Neural cell (in vitro differentiated cells): ENCODE results near the gene DNAH6. TPM values are rescaled to one million over a fixed set of nuclear protein-coding genes. Genes with fewer than 3 reads are reported as not detected.

ENCODE experiments used
- H2AFZ ChIP-seq: fragments of 200-600, 300-800 bp; sonication (generic), shearing (Covaris generic); 2 replicates; pipeline ENCODE4 v1.6.0; 2014; ENCODE audit warnings: low read depth, mild to moderate bottlenecking, antibody characterized with exemption, low read length, moderate library complexity
- H3F3A ChIP-seq: fragments of 200-600 bp; shearing (Covaris generic); 2 replicates; pipeline ENCODE4 v1.6.1; 2016; ENCODE audit warnings: mild to moderate bottlenecking, moderate library complexity, mixed read lengths, antibody characterized with exemption, low read length; ENCODE audit not compliant: insufficient read depth, poor library complexity, severe bottlenecking
- H3K27ac ChIP-seq: fragments of 200-600, 300-800 bp; sonication (generic), shearing (Covaris generic); 2 replicates; pipeline ENCODE4 v1.5.1; 2014; ENCODE audit warnings: mild to moderate bottlenecking, low read length, moderate library complexity
- H3K27me3 ChIP-seq: fragments of 300-800, 200-600 bp; sonication (generic), shearing (Covaris generic); 2 replicates; pipeline ENCODE4 v1.6.0; 2014; ENCODE audit warnings: mild to moderate bottlenecking, low read depth, low read length, moderate library complexity; ENCODE audit not compliant: insufficient read depth
- H3K36me3 ChIP-seq: fragments of 300-800, 200-600 bp; sonication (generic), shearing (Covaris generic); 2 replicates; pipeline ENCODE4 v1.5.1; 2014; ENCODE audit warnings: mild to moderate bottlenecking, antibody characterized with exemption, low read length, moderate library complexity; ENCODE audit not compliant: insufficient read depth
- H3K4me2 ChIP-seq: fragments of 300-800, 200-600 bp; sonication (generic), shearing (Covaris generic); 2 replicates; pipeline ENCODE4 v1.6.0; 2014; ENCODE audit warnings: mild to moderate bottlenecking, low read length
- H3K4me3 ChIP-seq: fragments of 300-800, 200-600 bp; sonication (generic), shearing (Covaris generic); 2 replicates; pipeline ENCODE4 v1.5.1; 2014; ENCODE audit warnings: mild to moderate bottlenecking, low read length, moderate library complexity
- H3K79me2 ChIP-seq: fragments of 200-600 bp; shearing (Covaris generic); replicated peaks from 2 replicates; pipeline ENCODE4 v1.6.0; 2014; ENCODE audit warnings: mild to moderate bottlenecking, low read length, moderate library complexity; ENCODE audit not compliant: insufficient read depth
- H3K9ac ChIP-seq: fragments of 300-800, 200-600 bp; sonication (generic), shearing (Covaris generic); 2 replicates; pipeline ENCODE4 v1.6.1; 2016; ENCODE audit warnings: mild to moderate bottlenecking, low read length, mixed read lengths
- H3K9me2 ChIP-seq: fragments of 200-600 bp; shearing (Covaris generic); 2 replicates; pipeline ENCODE4 v1.6.1; 2016; ENCODE audit warnings: mild to moderate bottlenecking, low read length, mixed read lengths; ENCODE audit not compliant: insufficient read depth
- H3K9me3 ChIP-seq: fragments of 200-600, 300-800 bp; sonication (generic), shearing (Covaris generic); 2 replicates; pipeline ENCODE4 v1.6.1; 2016; ENCODE audit warnings: mild to moderate bottlenecking, mixed run types, low read length, moderate library complexity, mixed read lengths
- H4K20me1 ChIP-seq: fragments of 200-600 bp; shearing (Covaris generic); 2 replicates; pipeline ENCODE4 v1.6.1; 2016; ENCODE audit warnings: mild to moderate bottlenecking, mixed run types; ENCODE audit not compliant: insufficient read depth
- CTCF ChIP-seq: fragments of 450-650 bp; IDR thresholded peaks from 2 replicates; pipeline ENCODE4 v1.5.1; 2014; ENCODE audit warnings: antibody characterized with exemption, mild to moderate bottlenecking, moderate library complexity; ENCODE audit not compliant: poor library complexity, severe bottlenecking
- EP300 ChIP-seq: fragments of 450-650 bp; conservative IDR thresholded peaks from 2 replicates; pipeline ENCODE4 v1.6.1; 2014; ENCODE audit warnings: antibody characterized with exemption, mild to moderate bottlenecking, moderate library complexity; ENCODE audit not compliant: poor library complexity, severe bottlenecking
- EZH2 ChIP-seq: fragments of 200-600, 300-800 bp; shearing (Covaris generic), sonication (generic); IDR thresholded peaks from 2 replicates; pipeline ENCODE4 v1.6.1; 2014; ENCODE audit warnings: antibody characterized with exemption, low read length, borderline replicate concordance, mild to moderate bottlenecking; ENCODE audit not compliant: insufficient read depth, poor library complexity, severe bottlenecking
- MXI1 ChIP-seq: fragments of 450-650 bp; conservative IDR thresholded peaks from 2 replicates; pipeline ENCODE4 v1.6.1; 2014; ENCODE audit warnings: antibody characterized with exemption, mild to moderate bottlenecking; ENCODE audit not compliant: poor library complexity, severe bottlenecking
- POLR2AphosphoS5 ChIP-seq: IDR thresholded peaks from 2 replicates; pipeline ENCODE4 v1.6.1; 2012
- RAD21 ChIP-seq: fragments of 450-650 bp; conservative IDR thresholded peaks from 2 replicates; pipeline ENCODE4 v1.6.1; 2014; ENCODE audit warnings: antibody characterized with exemption, mild to moderate bottlenecking, moderate library complexity
- REST ChIP-seq: IDR thresholded peaks from 2 replicates; pipeline ENCODE4 v1.6.1; 2012; ENCODE audit warnings: borderline replicate concordance
- SMC3 ChIP-seq: fragments of 450-650 bp; conservative IDR thresholded peaks from 2 replicates; pipeline ENCODE4 v1.6.1; 2014; ENCODE audit warnings: antibody characterized with exemption, mild to moderate bottlenecking, moderate library complexity; ENCODE audit not compliant: poor library complexity
- TAF1 ChIP-seq: IDR thresholded peaks from 2 replicates; pipeline ENCODE4 v1.6.1; 2012; ENCODE audit warnings: low read depth
- polyA plus RNA-seq: library from polyadenylated mRNA; depleted of rRNA; stranded (reverse); fragments of >200 nt; gene quantifications from 2 replicates; pipeline ENCODE4 v1.2.3, GENCODE V29; 2014

The DNAH6 gene
- polyA plus RNA-seq, 1 donor from 2014 or later = 2.1 TPM

- Histone ChIP-seq H3K9me3 (no peaks in the 10 kb centered on the region), H3K4me3 (no peak overlapping the region), H3K79me2 (no peaks in the 10 kb centered on the region), H4K20me1 (no peaks in the 10 kb centered on the region), H3K36me3 (no peaks in the 10 kb centered on the region), H3K4me2 (no peak overlapping the region), H2AFZ (no peak overlapping the region), H3K9me2 (no peaks in the 10 kb centered on the region), H3K27ac (no peak overlapping the region), H3K27me3 (no peaks in the 10 kb centered on the region), H3F3A (no peaks in the 10 kb centered on the region), H3K9ac (no peak overlapping the region)
- TF ChIP-seq MXI1 (no peak), TAF1 (no peak), CTCF (no peak), POLR2AphosphoS5 (no peak), SMC3 (no peak), EZH2 (no peak), REST (no peak), EP300 (no peak), RAD21 (no peak)
Observed at GRCh38 chr2:84792856-84793522, 276.7 kb downstream of the DNAH6 start.

- no peaks in the 10 kb centered on the region for H3F3A ChIP-seq
- no peaks in the 10 kb centered on the region for H4K20me1 ChIP-seq
- H3K9me2 ChIP-seq = no peaks in the 10 kb centered on the region
- no peak overlapping the region for H3K9ac ChIP-seq
- H3K9me3 ChIP-seq = no peaks in the 10 kb centered on the region
- H3K36me3 ChIP-seq = no peaks in the 10 kb centered on the region
- H2AFZ ChIP-seq = no peak overlapping the region
- no peak overlapping the region for H3K27ac ChIP-seq
- no peak overlapping the region for H3K4me2 ChIP-seq
- TF ChIP-seq EP300 (no peak), CTCF (no peak), EZH2 (no peak), REST (no peak), MXI1 (no peak), SMC3 (no peak), RAD21 (no peak), POLR2AphosphoS5 (no peak), TAF1 (no peak)
- H3K4me3 ChIP-seq = no peak overlapping the region
- no peaks in the 10 kb centered on the region for H3K27me3 ChIP-seq
- H3K79me2 ChIP-seq = no peaks in the 10 kb centered on the region
Observed at GRCh38 chr2:84793641-84794040, 277.3 kb downstream of the DNAH6 start.
